Gastroesophageal sphincter (tissue), 3 donors: Measurements from ENCODE around the gene EXOSC2.

ENCODE experiments used
- CTCF ChIP-seq, 4 experiments: fragments of 200-600 bp in 2 of 4; fragments of 450-650 bp in 2 of 4; sonication (generic) in 1 of 4; IDR thresholded peaks; one replicate each; pipeline ENCODE4 v1.5.1; 2017 to 2019; ENCODE audit warnings: antibody characterized with exemption in 4 of 4, mild to moderate bottlenecking in 2 of 4, moderate library complexity in 2 of 4
- POLR2A ChIP-seq, 2 donors: fragments of 450-650 bp; IDR thresholded peaks; one replicate each; pipeline ENCODE4 v1.6.1; 2017; ENCODE audit warnings: antibody characterized with exemption in 2 of 2, mild to moderate bottlenecking in 2 of 2, moderate library complexity in 1 of 2
- POLR2AphosphoS5 ChIP-seq: sonication (generic); formaldehyde crosslinking; IDR thresholded peaks from one replicate; pipeline ENCODE4 v1.6.1; 2017; ENCODE audit warnings: antibody characterized with exemption

- no peak for TF ChIP-seq POLR2A (IDR thresholded peaks at IDR 0.05)
- no peak for TF ChIP-seq CTCF (IDR thresholded peaks at IDR 0.05)
- no peak for TF ChIP-seq POLR2AphosphoS5
These were observed 39.2 kb downstream of the EXOSC2 start for GRCh38 chr9:130732793-130733221.
